GM21723 (cell line): Measurements from ENCODE around the gene SRR.

Experiments
- ATAC-seq: cut with Tn5 transposase; IDR thresholded peaks from one replicate; pipeline ENCODE4 v1.9.1; 2021; ENCODE audit warnings: mild to moderate bottlenecking, moderate library complexity; ENCODE audit not compliant: unreplicated experiment

SRR gene

GRCh38 chr17:2369551-2370210, 65.9 kb downstream of the SRR start:
- ATAC-seq = no peak

- no peak for ATAC-seq
Measured at GRCh38 chr17:2370211-2370589, 66.5 kb downstream of the SRR start.

GRCh38 chr17:2371183-2372130, 67.7 kb downstream of the SRR start:
- ATAC-seq = no peak

- ATAC-seq = no peak
Measured at GRCh38 chr17:2372180-2372579, 68.4 kb downstream of the SRR start.

- no peak for ATAC-seq
Measured at GRCh38 chr17:2372681-2373080, 68.9 kb downstream of the SRR start.

GRCh38 chr17:2373179-2373578, 69.4 kb downstream of the SRR start:
- no peak for ATAC-seq
